BLaER1 (cell line): ENCODE data around the gene DAZAP1.

ENCODE experiments used
- H3K27ac ChIP-seq: shearing (Covaris generic); formaldehyde crosslinking; 2 replicates; pipeline ENCODE4 v1.8.1; 2022
- H3K27me3 ChIP-seq: shearing (Covaris generic); formaldehyde crosslinking; 2 replicates; pipeline ENCODE4 v1.8.1; 2022
- H3K36me3 ChIP-seq: shearing (Covaris generic); formaldehyde crosslinking; 2 replicates; pipeline ENCODE4 v1.8.1; 2022
- H3K4me1 ChIP-seq: shearing (Covaris generic); formaldehyde crosslinking; 2 replicates; pipeline ENCODE4 v1.8.1; 2022
- H3K4me2 ChIP-seq: shearing (Covaris generic); formaldehyde crosslinking; 2 replicates; pipeline ENCODE4 v1.8.1; 2022
- H3K4me3 ChIP-seq: shearing (Covaris generic); formaldehyde crosslinking; 2 replicates; pipeline ENCODE4 v1.8.1; 2022
- H3K9ac ChIP-seq: shearing (Covaris generic); formaldehyde crosslinking; 2 replicates; pipeline ENCODE4 v1.8.1; 2022
- H3K9me3 ChIP-seq: shearing (Covaris generic); formaldehyde crosslinking; 2 replicates; pipeline ENCODE4 v1.8.1; 2022
- H4K20me1 ChIP-seq: shearing (Covaris generic); formaldehyde crosslinking; 2 replicates; pipeline ENCODE4 v1.8.1; 2022
- Cebpa-rat ChIP-seq: shearing (Covaris generic); IDR thresholded peaks from 2 replicates; pipeline ENCODE4 v1.8.1; 2022

The DAZAP1 gene

DNA sequence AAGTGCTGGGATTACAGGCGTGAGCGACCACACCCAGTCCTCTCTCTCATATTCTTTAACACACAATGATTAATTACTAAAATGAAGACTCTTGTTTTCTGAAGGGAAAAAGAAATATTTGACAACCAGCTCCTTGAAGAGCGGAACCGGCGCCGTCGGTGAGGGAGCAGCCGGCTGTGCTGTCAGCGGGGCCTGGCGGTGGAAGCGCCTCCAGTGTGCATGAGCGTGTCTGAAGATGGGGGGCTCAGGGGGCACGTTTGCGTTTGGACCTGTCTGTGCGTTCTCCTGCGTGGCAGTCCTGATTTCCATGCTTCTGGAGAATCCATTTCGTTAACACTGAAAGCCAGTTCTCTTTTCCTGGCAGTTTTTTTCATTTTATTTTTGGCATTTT is 31.0 kb upstream of the DAZAP1 start:
- Histone ChIP-seq H3K36me3 (peaks cover 51% of the 10 kb centered on the region), H4K20me1 (peaks cover 20% of the 10 kb centered on the region; the same call in 1 of the 2 replicates), H3K9ac (no peak overlapping the region)

DNA sequence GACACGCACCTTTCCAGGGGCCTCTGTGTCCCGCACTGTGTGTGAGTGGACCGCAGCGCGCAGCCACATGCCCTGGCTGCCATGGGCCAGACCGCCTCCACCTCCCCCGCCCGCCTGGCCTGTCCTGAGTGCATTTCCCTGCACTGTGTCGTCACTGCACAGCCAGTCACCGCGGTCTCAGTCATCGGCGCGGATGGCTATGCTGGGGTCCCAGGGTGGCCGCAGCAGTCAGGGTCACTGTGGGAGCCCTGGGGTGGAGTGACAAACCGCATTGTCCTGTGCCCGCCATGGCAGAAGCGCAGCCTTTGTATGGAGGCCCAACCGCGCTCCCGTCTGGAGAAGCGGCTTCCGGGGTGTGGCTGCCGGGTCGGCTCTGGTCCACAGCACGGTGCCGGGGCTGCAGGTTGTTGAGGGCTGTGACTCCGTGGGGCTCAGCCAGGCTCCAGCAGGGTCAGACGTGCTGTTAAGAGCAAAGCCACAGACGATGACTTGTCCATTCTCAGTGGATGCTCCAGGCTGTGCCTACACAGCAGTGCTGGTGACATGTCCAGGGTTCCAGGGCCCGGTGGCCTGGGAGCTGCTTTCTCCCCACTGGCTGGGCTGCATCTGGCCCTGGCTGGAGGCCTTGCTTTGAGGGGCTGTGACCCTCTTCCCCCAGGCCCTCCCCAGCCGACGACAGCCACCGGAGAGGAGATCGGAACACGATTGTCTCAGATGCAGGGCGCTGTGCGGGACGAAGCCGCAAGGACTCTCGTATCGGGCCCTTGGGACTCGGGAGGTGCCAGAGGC is 30.0 kb upstream of the DAZAP1 start:
- Histone ChIP-seq H3K27ac (no peak overlapping the region), H3K9ac (no peak overlapping the region), H3K4me1 (peaks cover 14% of the 10 kb centered on the region), H3K36me3 (peaks cover 48% of the 10 kb centered on the region), H3K4me2 (no peak overlapping the region), H3K9me3 (no peaks in the 10 kb centered on the region), H3K4me3 (no peak overlapping the region), H4K20me1 (peaks cover 20% of the 10 kb centered on the region; the same call in 1 of the 2 replicates), H3K27me3 (no peaks in the 10 kb centered on the region)
- no peak for TF ChIP-seq Cebpa-rat

More for the DNA sequence above, 31.0 kb upstream of the DAZAP1 start:
- H3K4me2 ChIP-seq = no peak overlapping the region
- H3K9me3 ChIP-seq = no peaks in the 10 kb centered on the region
- H3K4me3 ChIP-seq = no peak overlapping the region
- no peaks in the 10 kb centered on the region for H3K27me3 ChIP-seq
- TF ChIP-seq Cebpa-rat = no peak
- H3K27ac ChIP-seq = no peak overlapping the region
- H3K4me1 ChIP-seq = peaks cover 22% of the 10 kb centered on the region

DNA sequence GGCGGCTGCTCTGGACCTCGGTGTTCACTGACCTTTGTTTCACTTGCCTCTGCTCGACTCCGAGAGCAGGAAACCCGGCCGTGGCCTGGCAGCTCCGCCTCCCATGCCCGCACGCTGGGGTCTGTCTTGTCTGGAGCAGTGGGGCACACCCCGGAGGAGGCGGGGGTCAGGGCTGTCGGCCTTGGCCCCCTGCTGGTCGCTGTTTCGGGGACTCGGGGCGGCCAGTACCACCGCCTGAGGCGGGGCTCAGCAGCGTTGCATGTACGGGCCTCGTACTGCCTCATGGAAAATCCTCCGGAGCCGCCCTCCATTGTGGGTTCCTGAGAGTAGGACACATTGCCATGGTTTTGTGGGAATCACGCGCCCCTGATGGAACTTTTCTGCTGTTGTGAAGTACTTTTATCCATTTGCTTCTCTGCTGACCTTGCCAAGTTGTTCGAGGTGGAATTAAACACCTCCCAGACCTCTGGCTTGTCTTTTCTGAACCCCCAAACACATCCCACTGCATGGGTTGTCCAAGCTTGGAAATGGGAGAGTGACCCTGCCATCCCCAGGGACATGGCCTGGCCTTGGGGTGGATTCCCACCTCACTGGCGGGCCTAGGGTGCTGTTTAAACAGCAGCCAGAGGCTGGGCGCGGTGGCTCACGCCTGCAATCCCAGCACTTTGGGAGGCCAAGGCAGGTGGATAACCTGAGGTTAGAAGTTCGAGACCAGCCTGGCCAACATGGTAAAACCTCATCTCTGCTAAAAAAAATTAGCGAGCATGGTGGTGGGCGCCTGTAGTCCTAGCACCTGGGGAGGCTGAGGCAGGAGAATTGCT is 29.2 kb upstream of the DAZAP1 start:
- no peaks in the 10 kb centered on the region for H3K9me3 ChIP-seq
- no peak overlapping the region for H3K4me2 ChIP-seq
- no peak overlapping the region for H3K4me3 ChIP-seq
- H3K36me3 ChIP-seq = peaks cover 40% of the 10 kb centered on the region
- peaks cover 20% of the 10 kb centered on the region; the same call in 1 of the 2 replicates for H4K20me1 ChIP-seq
- no peak overlapping the region for H3K9ac ChIP-seq
- H3K27me3 ChIP-seq = no peaks in the 10 kb centered on the region
- H3K27ac ChIP-seq = no peak overlapping the region
- peaks cover 14% of the 10 kb centered on the region for H3K4me1 ChIP-seq
- no peak for TF ChIP-seq Cebpa-rat

- Histone ChIP-seq H3K9me3 (no peaks in the 10 kb centered on the region), H3K9ac (no peak overlapping the region), H3K4me3 (no peak overlapping the region), H3K4me1 (peaks cover 14% of the 10 kb centered on the region), H3K27me3 (no peaks in the 10 kb centered on the region), H3K36me3 (peaks cover 28% of the 10 kb centered on the region), H3K27ac (no peak overlapping the region), H3K4me2 (no peak overlapping the region), H4K20me1 (peaks cover 20% of the 10 kb centered on the region; the same call in 1 of the 2 replicates)
- no peak for TF ChIP-seq Cebpa-rat
Observed at GRCh38 chr19:1379126-1379905, 28.1 kb upstream of the DAZAP1 start.

GRCh38 chr19:1379961-1380489 is 27.4 kb upstream of the DAZAP1 start:
- peaks cover 19% of the 10 kb centered on the region for H3K4me1 ChIP-seq
- H3K4me3 ChIP-seq = no peak overlapping the region
- H3K9me3 ChIP-seq = no peaks in the 10 kb centered on the region
- H3K27ac ChIP-seq = no peak overlapping the region
- H3K36me3 ChIP-seq = peaks cover 21% of the 10 kb centered on the region
- no peak overlapping the region for H3K9ac ChIP-seq
- no peak for TF ChIP-seq Cebpa-rat
- H3K4me2 ChIP-seq = no peak overlapping the region
- H3K27me3 ChIP-seq = no peaks in the 10 kb centered on the region
- peaks cover 25% of the 10 kb centered on the region; the same call in 1 of the 2 replicates for H4K20me1 ChIP-seq

DNA sequence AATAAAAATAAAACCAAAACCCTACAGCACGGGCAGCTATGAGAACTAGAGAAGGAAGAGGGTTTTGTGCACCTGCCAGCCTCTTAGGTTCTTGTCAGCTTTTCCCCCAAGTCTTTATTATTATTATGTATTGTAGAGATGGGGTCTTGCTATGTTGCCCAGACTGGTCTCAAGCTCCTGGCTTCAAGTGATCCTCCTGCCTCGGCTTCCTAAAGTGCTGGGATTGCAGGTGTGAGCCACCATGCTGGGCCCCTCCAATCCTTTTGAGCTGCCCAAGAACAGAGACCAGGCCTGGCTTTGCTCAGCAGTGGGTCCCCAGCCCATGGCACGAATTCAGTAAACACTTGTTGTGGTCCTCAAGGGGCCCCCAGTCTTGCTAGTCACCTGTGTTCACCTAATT is 25.1 kb upstream of the DAZAP1 start:
- H3K36me3 ChIP-seq = peaks cover 30% of the 10 kb centered on the region
- TF ChIP-seq Cebpa-rat = no peak
- no peak overlapping the region for H3K27ac ChIP-seq
- H3K27me3 ChIP-seq = no peaks in the 10 kb centered on the region
- peaks cover 42% of the 10 kb centered on the region for H4K20me1 ChIP-seq
- no peaks in the 10 kb centered on the region for H3K9me3 ChIP-seq
- no peak overlapping the region for H3K9ac ChIP-seq
- H3K4me2 ChIP-seq = no peak overlapping the region
- H3K4me3 ChIP-seq = no peak overlapping the region
- peaks cover 37% of the 10 kb centered on the region for H3K4me1 ChIP-seq

DNA sequence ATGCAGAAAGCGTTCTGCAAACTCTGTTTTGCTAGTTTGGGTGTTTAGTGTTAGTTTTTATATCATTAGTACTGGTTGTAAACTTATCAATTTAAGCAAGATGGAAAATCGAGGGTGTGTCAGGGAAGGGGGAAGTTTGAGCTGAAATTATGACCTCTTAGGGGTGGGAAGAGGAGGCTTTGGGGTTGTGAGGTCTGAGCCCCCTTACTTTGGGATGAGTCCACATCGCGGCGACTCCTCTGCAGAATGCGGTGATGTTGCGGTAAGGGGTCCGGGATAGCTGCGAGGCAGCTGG is 24.4 kb upstream of the DAZAP1 start:
- no peaks in the 10 kb centered on the region for H3K27me3 ChIP-seq
- H4K20me1 ChIP-seq = peaks cover 39% of the 10 kb centered on the region
- H3K36me3 ChIP-seq = peaks cover 28% of the 10 kb centered on the region
- H3K4me1 ChIP-seq = peaks cover 37% of the 10 kb centered on the region
- H3K9ac ChIP-seq = no peak overlapping the region; the same call in 1 of the 2 replicates
- H3K9me3 ChIP-seq = no peaks in the 10 kb centered on the region
- H3K27ac ChIP-seq = no peak overlapping the region
- peak overlapping the region; percentile 94 for H3K4me3 ChIP-seq
- no peak for TF ChIP-seq Cebpa-rat
- H3K4me2 ChIP-seq = peak overlapping the region; percentile 51; the same call in 1 of the 2 replicates

DNA sequence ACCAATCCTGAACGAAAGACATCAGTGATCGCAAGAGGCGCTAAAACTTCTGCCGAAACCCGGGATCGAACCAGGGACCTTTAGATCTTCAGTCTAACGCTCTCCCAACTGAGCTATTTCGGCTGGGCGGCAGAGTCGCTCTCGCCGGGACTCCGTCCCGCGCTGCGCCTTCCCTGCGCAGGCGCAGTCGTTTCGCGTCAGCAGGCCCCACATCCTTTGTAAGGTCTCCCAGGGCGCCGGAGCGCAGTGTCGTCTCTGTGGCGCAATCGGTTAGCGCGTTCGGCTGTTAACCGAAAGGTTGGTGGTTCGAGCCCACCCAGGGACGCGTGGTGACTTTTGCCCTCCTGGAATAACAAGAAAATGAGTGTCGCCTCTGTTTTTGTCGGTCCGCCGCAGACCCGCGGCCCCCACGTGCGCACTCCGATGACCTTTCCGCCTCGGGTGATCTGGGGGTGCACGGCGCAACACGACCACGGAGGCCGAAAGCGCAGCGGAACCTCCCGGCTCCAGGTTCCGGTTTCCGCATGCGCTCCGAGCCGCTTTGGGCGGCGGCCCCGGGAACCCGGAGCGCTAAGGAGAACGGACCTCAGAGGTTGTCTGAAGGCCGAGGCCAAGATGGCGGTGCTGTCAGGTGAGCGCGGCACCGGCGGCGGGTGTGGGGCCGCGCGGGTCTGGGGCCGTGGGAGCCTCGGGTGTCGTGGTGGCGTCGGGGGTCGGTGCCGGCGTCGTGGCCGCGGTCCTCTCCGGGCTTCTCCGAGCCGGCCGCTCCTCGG is 23.9 kb upstream of the DAZAP1 start, which contains the start of gene NDUFS7:
Gene NDUFS7 (plus strand): TSS at position 596 of the 773 bp plus-strand sequence. CDS start 20 bp downstream, at position 616.
- peak within 1 kb of the TSS; percentile 87 for H3K9ac ChIP-seq
- peak within 1 kb of the TSS; percentile 91 for H3K27ac ChIP-seq
- peak within 1 kb of the TSS; percentile 96 for H3K4me2 ChIP-seq
- no peaks in the 10 kb centered on the region for H3K27me3 ChIP-seq
- peaks cover 42% of the 10 kb centered on the region for H4K20me1 ChIP-seq
- peak; percentile 91 for TF ChIP-seq Cebpa-rat
- H3K9me3 ChIP-seq = no peaks in the 10 kb centered on the region
- peaks cover 29% of the 10 kb centered on the region for H3K36me3 ChIP-seq
- peaks cover 37% of the 10 kb centered on the region for H3K4me1 ChIP-seq
- H3K4me3 ChIP-seq = peak within 1 kb of the TSS; percentile 94

DNA sequence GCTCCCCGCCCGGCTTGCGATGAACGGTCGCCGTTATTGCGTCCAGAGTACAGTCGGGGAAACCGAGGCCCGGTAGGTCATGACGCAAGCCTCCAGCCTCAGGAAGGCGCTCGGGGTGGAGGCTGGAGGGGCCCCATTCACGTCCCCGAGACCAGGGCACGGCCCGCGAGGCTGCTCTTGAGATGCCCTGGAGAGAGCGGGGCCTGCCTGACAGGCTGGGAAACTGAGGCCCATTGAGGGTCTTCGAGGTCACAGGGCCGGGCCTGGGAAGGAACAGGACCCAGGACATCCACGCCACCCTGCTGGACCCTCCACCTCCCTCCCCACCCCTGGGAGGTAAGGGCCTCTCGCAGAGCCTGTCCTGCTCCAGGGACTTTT is 23.3 kb upstream of the DAZAP1 start:
- TF ChIP-seq Cebpa-rat = no peak
- Histone ChIP-seq H3K4me1 (peaks cover 37% of the 10 kb centered on the region), H3K4me3 (peak overlapping the region; percentile 94), H3K27ac (peak overlapping the region; percentile 91), H3K36me3 (peaks cover 35% of the 10 kb centered on the region), H3K9me3 (no peaks in the 10 kb centered on the region), H3K4me2 (peak overlapping the region; percentile 96), H4K20me1 (peaks cover 44% of the 10 kb centered on the region), H3K9ac (peak overlapping the region; percentile 87), H3K27me3 (no peaks in the 10 kb centered on the region)
